GM15510 (cell line): ENCODE measurements around the gene MAST4.

Source experiments
- POLR2A ChIP-seq: IDR thresholded peaks from 3 replicates; pipeline ENCODE4 v1.6.1; 2011; ENCODE audit warnings: borderline replicate concordance; ENCODE audit not compliant: insufficient read length; ENCODE audit errors: extremely low read depth

MAST4 gene

GRCh38 chr5:66653325-66653724 is 57.1 kb downstream of the MAST4 start:
- TF ChIP-seq POLR2A, result no peak

- TF ChIP-seq POLR2A, result no peak
Measured at GRCh38 chr5:66655395-66656324, 59.5 kb downstream of the MAST4 start.

- no peak for TF ChIP-seq POLR2A
Measured at GRCh38 chr5:66658516-66658915, 62.3 kb downstream of the MAST4 start.

- no peak for TF ChIP-seq POLR2A
Measured at GRCh38 chr5:66659780-66660179, 63.6 kb downstream of the MAST4 start.

- TF ChIP-seq POLR2A, result no peak
Measured at GRCh38 chr5:66660396-66660795, 64.2 kb downstream of the MAST4 start.

GRCh38 chr5:66661149-66661548 is 65.0 kb downstream of the MAST4 start:
- no peak for TF ChIP-seq POLR2A

- TF ChIP-seq POLR2A, result no peak
Measured at GRCh38 chr5:66666778-66667177, 70.6 kb downstream of the MAST4 start.

- TF ChIP-seq POLR2A, result no peak
Measured at GRCh38 chr5:66669086-66669861, 73.1 kb downstream of the MAST4 start.

GRCh38 chr5:66669862-66670195 is 73.6 kb downstream of the MAST4 start:
- TF ChIP-seq POLR2A, result no peak

- no peak for TF ChIP-seq POLR2A
Measured at GRCh38 chr5:66671305-66671704, 75.1 kb downstream of the MAST4 start.

GRCh38 chr5:66674802-66675201 is 78.6 kb downstream of the MAST4 start:
- TF ChIP-seq POLR2A, result no peak

- TF ChIP-seq POLR2A, result no peak
Measured at GRCh38 chr5:66675406-66675805, 79.2 kb downstream of the MAST4 start.

- TF ChIP-seq POLR2A, result no peak
Measured at GRCh38 chr5:66680221-66680620, 84.0 kb downstream of the MAST4 start.

GRCh38 chr5:66680804-66681203 is 84.6 kb downstream of the MAST4 start:
- TF ChIP-seq POLR2A, result no peak

- TF ChIP-seq POLR2A, result no peak
Measured at GRCh38 chr5:66684663-66685062, 88.5 kb downstream of the MAST4 start.
